Measurements from ENCODE around the gene RAF1. TPM values are rescaled to one million over a fixed set of nuclear protein-coding genes. Genes with fewer than 3 reads are reported as not detected.
"Not testable (repeated sequence)": the region's sequence is repeated elsewhere in the genome, so short reads cannot be mapped to it uniquely, and the experiment has no call there.

RAF1 gene
- total RNA-seq, 1 donor from 2014 or later = 91.0 TPM

DNA sequence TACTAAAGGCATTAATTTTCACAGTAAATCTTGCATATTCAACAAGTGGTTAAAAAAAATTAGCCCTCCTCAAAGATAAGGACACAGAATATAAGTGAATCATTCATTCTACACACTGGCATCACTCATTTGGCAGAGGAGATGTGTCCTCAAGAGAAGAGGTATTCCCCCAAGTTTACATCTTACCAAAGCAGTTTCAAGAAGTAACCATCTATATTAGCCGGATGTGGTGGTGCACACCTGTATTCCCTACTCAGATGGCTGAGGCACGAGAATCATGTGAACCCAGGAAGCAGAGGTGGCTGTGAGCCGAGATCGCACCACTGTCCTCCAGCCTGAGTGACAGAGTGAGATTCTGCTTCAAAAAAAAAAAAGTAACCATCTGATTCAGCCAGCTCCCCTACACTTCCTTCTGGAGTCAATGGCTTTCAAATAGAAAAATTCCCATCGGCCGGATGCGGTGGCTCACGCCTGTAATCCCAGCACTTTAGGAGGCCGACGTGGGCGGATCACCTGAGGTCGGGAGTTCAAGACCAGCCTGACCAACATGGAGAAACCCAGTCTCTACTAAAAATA lies 15.4 kb downstream of the RAF1 start:
- no peak overlapping the region for H3K27ac Mint-ChIP-seq
- H3K4me1 Mint-ChIP-seq (ENCODE audit: low read depth) = peaks cover 18% of the 10 kb centered on the region
- no peak for DNase-seq (ENCODE audit: low spot score)
- peaks cover 1% of the 10 kb centered on the region for H3K36me3 Mint-ChIP-seq (ENCODE audit: low read depth)
- no peak overlapping the region for H3K4me3 Mint-ChIP-seq
- no peaks in the 10 kb centered on the region for H3K27me3 Mint-ChIP-seq (ENCODE audit: insufficient read depth)
- intact Hi-C loops (cut with micrococcal nuclease) = no loop called here
- H3K9me3 Mint-ChIP-seq = no peaks in the 10 kb centered on the region

DNA sequence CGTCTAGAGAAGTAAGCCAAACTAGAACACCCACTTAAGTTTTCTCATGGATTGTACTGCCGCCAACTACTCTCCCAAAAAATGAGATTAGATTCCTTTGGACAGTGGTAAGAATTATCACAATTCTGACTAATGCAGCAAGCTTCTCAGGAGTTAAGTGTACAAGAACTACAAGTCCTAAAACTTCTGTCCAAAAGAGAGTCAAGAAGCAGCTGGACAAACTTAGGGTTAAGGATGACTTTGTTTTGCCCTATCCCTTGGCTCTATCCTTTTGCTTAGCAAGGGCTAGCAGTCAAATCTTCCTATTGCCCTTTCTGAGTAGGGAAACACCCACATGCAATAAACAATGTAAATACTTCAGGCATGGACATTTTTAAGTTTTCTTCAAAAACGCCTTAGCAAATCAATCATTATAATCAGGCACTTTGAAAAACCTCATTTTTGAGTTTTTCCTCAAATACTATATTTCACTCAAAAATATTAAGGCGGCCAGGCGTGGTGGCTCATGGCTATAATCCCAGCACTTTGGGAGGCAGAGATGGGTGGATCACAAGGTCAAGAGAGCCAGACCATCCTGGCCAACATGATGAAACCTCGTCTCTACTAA lies 19.5 kb downstream of the RAF1 start:
- intact Hi-C loops (cut with micrococcal nuclease) = no loop called here
- peaks cover 13% of the 10 kb centered on the region for H3K4me1 Mint-ChIP-seq (ENCODE audit: low read depth)
- no peak overlapping the region for H3K27ac Mint-ChIP-seq
- DNase-seq (ENCODE audit: low spot score) = no peak
- H3K27me3 Mint-ChIP-seq (ENCODE audit: insufficient read depth) = no peaks in the 10 kb centered on the region
- H3K9me3 Mint-ChIP-seq = no peaks in the 10 kb centered on the region
- H3K36me3 Mint-ChIP-seq (ENCODE audit: low read depth) = peaks cover 9% of the 10 kb centered on the region
- H3K4me3 Mint-ChIP-seq = no peak overlapping the region

DNA sequence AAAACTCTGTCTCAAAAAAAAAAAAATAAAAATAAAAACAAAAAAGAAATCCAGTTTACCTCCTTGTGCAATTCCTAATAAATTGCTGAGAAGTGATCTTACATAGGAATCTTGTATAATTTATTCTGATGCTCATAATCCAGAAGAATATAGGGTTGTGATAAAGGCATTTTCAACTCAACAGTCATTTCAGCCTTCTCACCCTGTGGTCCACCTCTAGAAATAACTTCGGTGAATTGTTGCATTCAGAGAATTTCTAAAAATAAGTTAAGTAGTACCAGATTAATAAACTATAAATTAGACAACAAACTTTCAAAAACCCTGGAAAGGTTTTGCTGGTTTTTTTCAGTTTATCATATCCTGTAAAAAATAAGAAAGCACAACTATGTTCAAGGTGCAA lies 20.2 kb downstream of the RAF1 start:
- peaks cover 12% of the 10 kb centered on the region for H3K36me3 Mint-ChIP-seq (ENCODE audit: low read depth)
- no peaks in the 10 kb centered on the region for H3K27me3 Mint-ChIP-seq (ENCODE audit: insufficient read depth)
- no peaks in the 10 kb centered on the region for H3K9me3 Mint-ChIP-seq
- H3K4me3 Mint-ChIP-seq = no peak overlapping the region
- intact Hi-C loops (cut with micrococcal nuclease) = no loop called here
- H3K27ac Mint-ChIP-seq = no peak overlapping the region
- no peak for DNase-seq (ENCODE audit: low spot score)
- H3K4me1 Mint-ChIP-seq (ENCODE audit: low read depth) = peaks cover 13% of the 10 kb centered on the region

DNA sequence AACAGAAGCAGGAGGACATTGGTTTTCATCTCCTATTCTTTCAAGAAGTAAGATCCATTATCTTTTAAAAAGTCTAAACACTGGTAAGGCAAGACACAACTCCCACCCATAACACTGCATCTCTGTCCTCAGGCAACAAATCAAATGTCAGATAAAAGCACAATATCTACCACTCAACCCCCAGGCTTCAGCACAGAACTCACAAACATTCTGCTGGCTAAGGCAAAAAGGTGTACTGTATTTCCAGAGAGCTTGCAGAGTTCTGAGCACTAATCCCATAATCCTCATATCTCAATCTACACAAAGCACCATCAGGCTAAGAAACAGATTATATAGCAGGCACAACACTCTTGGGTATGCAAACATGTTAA lies 20.9 kb downstream of the RAF1 start:
- H3K4me3 Mint-ChIP-seq = no peak overlapping the region
- H3K27me3 Mint-ChIP-seq (ENCODE audit: insufficient read depth) = no peaks in the 10 kb centered on the region
- intact Hi-C loops (cut with micrococcal nuclease) = no loop called here
- H3K27ac Mint-ChIP-seq = no peak overlapping the region
- peaks cover 13% of the 10 kb centered on the region for H3K4me1 Mint-ChIP-seq (ENCODE audit: low read depth)
- DNase-seq (ENCODE audit: low spot score) = no peak
- peaks cover 14% of the 10 kb centered on the region for H3K36me3 Mint-ChIP-seq (ENCODE audit: low read depth)
- H3K9me3 Mint-ChIP-seq = no peaks in the 10 kb centered on the region

DNA sequence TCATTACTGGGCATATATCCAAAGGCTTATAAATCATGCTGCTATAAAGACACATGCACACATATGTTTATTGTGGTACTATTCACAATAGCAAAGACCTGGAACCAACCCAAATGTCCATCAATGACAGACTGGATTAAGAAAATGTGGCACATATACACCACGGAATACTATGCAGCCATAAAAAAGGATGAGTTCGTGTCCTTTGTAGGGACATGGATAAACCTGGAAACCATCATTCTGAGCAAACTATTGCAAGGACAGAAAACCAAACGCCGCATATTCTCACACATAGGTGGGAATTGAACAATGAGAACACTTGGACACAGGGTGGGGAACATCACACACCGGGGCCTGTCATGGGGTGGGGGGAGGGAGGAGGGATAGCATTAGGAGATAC lies 23.1 kb downstream of the RAF1 start:
- H3K9me3 Mint-ChIP-seq; H3K4me1 Mint-ChIP-seq (ENCODE audit: low read depth); H3K27ac Mint-ChIP-seq; intact Hi-C loops (cut with micrococcal nuclease); H3K4me3 Mint-ChIP-seq; DNase-seq (ENCODE audit: low spot score); H3K27me3 Mint-ChIP-seq (ENCODE audit: insufficient read depth): not testable (repeated sequence)
- H3K36me3 Mint-ChIP-seq (ENCODE audit: low read depth) = peaks cover 14% of the 10 kb centered on the region

DNA sequence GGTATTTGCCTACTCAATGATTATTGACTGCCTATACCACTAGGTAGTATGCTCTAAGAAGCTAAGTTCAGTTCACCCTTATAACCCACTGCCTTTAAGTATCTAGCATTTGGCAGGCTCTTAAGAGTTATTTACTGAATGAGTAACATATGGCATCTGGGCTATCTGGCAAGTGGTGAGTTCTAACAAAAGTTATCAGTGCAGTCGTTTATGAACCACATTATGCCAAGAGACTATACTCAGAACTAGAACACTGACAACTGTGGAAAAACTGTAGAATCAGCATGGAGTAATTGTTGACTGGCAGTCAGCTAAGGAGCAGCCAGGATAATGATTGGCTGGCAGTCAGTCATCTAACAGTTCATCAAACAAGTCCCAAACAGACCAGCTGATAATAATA lies 25.8 kb downstream of the RAF1 start:
- intact Hi-C loops (cut with micrococcal nuclease) = no loop called here
- H3K4me3 Mint-ChIP-seq = no peak overlapping the region
- no peaks in the 10 kb centered on the region for H3K9me3 Mint-ChIP-seq
- no peak for DNase-seq (ENCODE audit: low spot score)
- H3K4me1 Mint-ChIP-seq (ENCODE audit: low read depth) = peaks cover 5% of the 10 kb centered on the region
- peaks cover 17% of the 10 kb centered on the region for H3K36me3 Mint-ChIP-seq (ENCODE audit: low read depth)
- no peaks in the 10 kb centered on the region for H3K27me3 Mint-ChIP-seq (ENCODE audit: insufficient read depth)
- no peak overlapping the region for H3K27ac Mint-ChIP-seq

DNA sequence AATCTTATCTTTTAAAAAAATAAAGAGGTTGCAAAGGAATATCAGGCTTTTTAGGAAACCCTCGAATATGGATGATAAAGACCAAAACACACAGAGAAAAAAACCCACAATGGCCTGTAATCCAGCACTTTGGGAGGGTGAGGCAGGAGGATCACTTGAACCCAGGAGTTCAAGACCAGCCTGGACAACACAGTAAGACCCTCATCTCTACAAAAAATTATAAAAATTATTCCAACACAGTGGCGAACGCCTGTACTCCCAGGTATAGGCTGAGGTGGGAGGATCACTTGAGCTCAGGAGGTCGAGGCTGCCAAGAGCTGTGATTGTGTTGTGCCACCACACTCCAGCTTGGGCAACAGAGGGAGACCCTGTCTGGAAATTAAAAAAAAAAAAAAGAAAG lies 30.8 kb downstream of the RAF1 start:
- Mint-ChIP-seq H3K9me3 (no peaks in the 10 kb centered on the region), H3K4me1 (ENCODE audit: low read depth) (peaks cover 15% of the 10 kb centered on the region), H3K27ac (no peak overlapping the region), H3K4me3 (no peak overlapping the region), H3K36me3 (ENCODE audit: low read depth) (peaks cover 8% of the 10 kb centered on the region), H3K27me3 (ENCODE audit: insufficient read depth) (no peaks in the 10 kb centered on the region)
- intact Hi-C loops (cut with micrococcal nuclease) = no loop called here
- no peak for DNase-seq (ENCODE audit: low spot score)

DNA sequence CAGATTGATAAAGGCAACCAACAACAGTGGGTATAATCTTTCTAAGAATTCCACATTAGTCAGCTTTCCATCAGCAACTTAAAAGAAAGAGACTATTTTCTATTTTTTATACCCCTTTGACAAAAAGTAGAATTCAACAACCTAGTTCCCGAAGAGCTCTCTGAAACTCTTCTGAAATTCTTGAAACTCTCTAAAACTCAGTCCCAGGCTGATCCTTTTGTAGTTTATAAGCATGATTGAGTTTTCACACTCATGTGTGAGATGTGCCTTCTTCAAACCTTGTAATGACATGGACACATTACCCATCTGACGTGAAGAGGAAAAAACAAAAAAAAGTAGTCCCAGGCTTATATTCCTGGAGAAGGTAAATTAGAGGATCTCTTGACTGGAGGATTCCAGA lies 31.4 kb downstream of the RAF1 start:
- Mint-ChIP-seq H3K4me3 (no peak overlapping the region), H3K27me3 (ENCODE audit: insufficient read depth) (no peaks in the 10 kb centered on the region), H3K36me3 (ENCODE audit: low read depth) (peaks cover 6% of the 10 kb centered on the region), H3K9me3 (no peaks in the 10 kb centered on the region), H3K27ac (no peak overlapping the region), H3K4me1 (ENCODE audit: low read depth) (peaks cover 15% of the 10 kb centered on the region)
- no peak for DNase-seq (ENCODE audit: low spot score)
- intact Hi-C loops (cut with micrococcal nuclease) = no loop called here

DNA sequence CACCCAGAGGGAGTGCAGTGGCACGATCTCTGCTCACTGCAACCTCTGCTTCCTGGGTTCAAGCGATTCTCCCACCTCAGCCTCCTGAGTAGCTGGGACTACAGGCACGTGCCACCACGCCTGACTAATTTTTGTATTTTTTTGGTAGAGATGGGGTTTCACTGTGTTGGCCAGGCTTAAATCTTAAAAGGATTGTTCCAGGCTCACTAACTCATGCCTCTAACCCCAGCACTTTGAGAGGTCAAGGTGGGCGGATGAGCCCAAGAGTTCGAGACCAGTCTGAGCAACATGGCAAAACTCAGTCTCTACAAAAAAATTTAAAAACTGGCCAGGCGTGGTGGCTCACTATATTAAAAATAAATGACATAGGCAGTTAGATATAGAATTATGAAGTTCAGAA lies 33.1 kb downstream of the RAF1 start:
- H3K27ac Mint-ChIP-seq; DNase-seq (ENCODE audit: low spot score); H3K27me3 Mint-ChIP-seq (ENCODE audit: insufficient read depth); H3K9me3 Mint-ChIP-seq; intact Hi-C loops (cut with micrococcal nuclease); H3K4me3 Mint-ChIP-seq; H3K36me3 Mint-ChIP-seq (ENCODE audit: low read depth): not testable (repeated sequence)
- H3K4me1 Mint-ChIP-seq (ENCODE audit: low read depth) = peaks cover 22% of the 10 kb centered on the region

DNA sequence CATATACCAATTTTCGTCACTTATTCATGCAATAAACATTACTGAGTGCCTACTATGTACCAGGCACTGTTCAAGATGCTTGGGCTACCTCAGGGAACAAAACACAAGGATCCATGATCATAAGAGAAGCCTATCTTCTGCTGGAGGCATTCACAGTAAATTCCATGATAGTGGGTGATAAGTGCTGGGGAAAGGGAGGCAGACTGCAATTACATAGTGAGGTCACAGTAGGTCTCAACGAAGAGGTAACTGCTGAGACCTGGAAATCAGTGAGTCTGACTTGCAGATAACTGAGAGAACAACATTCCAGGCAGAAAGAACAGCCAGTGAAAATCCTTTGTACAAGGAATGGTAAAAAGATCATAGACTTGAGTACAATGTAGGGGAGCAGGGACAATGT lies 33.6 kb downstream of the RAF1 start:
- Mint-ChIP-seq H3K27ac (no peak overlapping the region), H3K4me3 (no peak overlapping the region), H3K4me1 (ENCODE audit: low read depth) (peaks cover 27% of the 10 kb centered on the region), H3K9me3 (no peaks in the 10 kb centered on the region), H3K27me3 (ENCODE audit: insufficient read depth) (no peaks in the 10 kb centered on the region), H3K36me3 (ENCODE audit: low read depth) (peaks cover 6% of the 10 kb centered on the region)
- no peak for DNase-seq (ENCODE audit: low spot score)
- intact Hi-C loops (cut with micrococcal nuclease) = no loop called here

DNA sequence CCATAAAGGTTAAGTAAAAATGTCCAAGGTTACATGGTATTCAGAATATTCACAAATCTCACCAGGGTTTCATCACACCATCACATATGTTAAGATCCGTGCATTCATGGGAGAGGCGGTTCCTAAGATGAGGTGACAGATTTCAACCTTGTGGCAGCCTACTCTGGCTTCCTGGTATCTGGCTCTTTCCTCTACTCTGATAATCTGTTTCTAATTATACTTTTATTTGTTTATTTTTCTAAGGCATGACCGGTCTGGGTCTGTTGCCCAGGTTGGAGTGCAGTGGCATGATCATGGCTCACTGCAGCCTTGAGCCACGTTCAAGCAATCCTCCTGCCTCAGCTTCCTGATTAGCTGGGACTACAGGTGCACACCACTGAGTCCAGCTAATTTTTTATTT lies 34.4 kb downstream of the RAF1 start:
- Mint-ChIP-seq H3K9me3 (no peaks in the 10 kb centered on the region), H3K27ac (no peak overlapping the region), H3K36me3 (ENCODE audit: low read depth) (peaks cover 6% of the 10 kb centered on the region), H3K4me1 (ENCODE audit: low read depth) (peaks cover 30% of the 10 kb centered on the region), H3K4me3 (no peak overlapping the region), H3K27me3 (ENCODE audit: insufficient read depth) (no peaks in the 10 kb centered on the region)
- intact Hi-C loops (cut with micrococcal nuclease) = loop anchor here (5.0 kb wide), 1 partner anchor 33 kb away; the partner anchor contains the start of gene RAF1
- no peak for DNase-seq (ENCODE audit: low spot score)

DNA sequence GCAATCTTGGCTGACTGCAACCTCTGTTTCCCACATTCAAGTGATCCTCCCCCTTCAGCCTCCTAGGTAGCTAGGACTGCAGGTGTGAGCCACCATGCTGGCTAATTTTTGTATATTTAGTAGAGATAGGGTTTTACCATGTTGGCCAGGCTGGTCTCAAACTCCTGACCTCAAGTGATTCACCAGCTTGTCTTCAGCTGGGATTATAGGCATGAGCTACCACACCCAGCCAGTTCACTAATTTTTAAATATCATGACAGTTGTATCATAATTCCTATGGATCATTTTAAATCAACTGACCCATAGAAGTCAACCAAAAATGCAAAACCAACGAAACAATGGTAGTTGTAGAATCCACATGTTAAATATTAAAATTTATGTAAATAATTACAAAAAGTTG lies 35.1 kb downstream of the RAF1 start:
- no peak overlapping the region for H3K27ac Mint-ChIP-seq
- H3K9me3 Mint-ChIP-seq = no peaks in the 10 kb centered on the region
- DNase-seq (ENCODE audit: low spot score) = no peak
- intact Hi-C loops (cut with micrococcal nuclease) = loop anchor here (5.0 kb wide), 1 partner anchor 33 kb away; the partner anchor contains the start of gene RAF1
- H3K27me3 Mint-ChIP-seq (ENCODE audit: insufficient read depth) = no peaks in the 10 kb centered on the region
- peaks cover 6% of the 10 kb centered on the region for H3K36me3 Mint-ChIP-seq (ENCODE audit: low read depth)
- H3K4me3 Mint-ChIP-seq = no peak overlapping the region
- peaks cover 30% of the 10 kb centered on the region for H3K4me1 Mint-ChIP-seq (ENCODE audit: low read depth)

DNA sequence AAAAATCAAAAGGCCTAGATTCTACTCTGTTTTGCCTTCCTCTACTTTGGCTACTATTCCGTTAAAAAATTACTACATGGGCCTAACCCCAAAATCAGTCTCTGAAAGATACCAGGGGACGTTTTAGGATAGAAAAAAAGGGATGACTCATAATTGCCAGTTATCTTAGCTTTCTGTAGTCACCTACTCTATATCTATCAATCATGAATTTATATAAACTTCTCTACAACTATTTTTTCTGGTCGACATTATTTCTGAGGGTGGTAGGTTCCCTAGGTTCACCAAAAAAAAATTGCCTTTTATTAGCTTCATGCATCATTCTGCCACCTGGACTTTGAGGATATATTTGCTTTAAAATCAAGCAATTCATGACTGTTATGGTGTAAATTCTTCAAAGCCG lies 36.5 kb downstream of the RAF1 start:
- no peak for DNase-seq (ENCODE audit: low spot score)
- H3K27me3 Mint-ChIP-seq (ENCODE audit: insufficient read depth) = no peaks in the 10 kb centered on the region
- peaks cover 32% of the 10 kb centered on the region for H3K4me1 Mint-ChIP-seq (ENCODE audit: low read depth)
- peaks cover 3% of the 10 kb centered on the region for H3K36me3 Mint-ChIP-seq (ENCODE audit: low read depth)
- no peak overlapping the region for H3K4me3 Mint-ChIP-seq
- H3K27ac Mint-ChIP-seq = no peak overlapping the region
- no peaks in the 10 kb centered on the region for H3K9me3 Mint-ChIP-seq
- intact Hi-C loops (cut with micrococcal nuclease) = loop anchor here (5.0 kb wide), 1 partner anchor 35 kb away; the partner anchor contains the start of gene RAF1

DNA sequence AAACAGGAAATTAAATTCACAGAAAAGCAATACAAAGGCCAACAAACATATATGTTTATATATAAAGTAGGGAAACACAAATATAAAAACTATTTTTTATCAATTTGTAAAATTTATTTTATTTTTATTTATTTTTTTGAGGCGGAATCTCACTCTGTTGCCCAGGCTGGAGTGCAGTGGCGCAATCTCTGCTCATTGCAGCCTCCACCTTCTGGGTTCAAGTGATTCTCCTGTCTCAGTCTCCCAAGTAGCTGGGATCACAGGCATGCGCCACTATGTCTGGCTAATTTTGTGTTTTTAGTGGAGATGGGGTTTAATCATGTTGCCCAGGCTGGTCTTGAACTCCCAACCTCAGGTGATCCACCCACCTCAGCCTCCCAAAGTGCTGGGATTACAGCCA lies 39.0 kb downstream of the RAF1 start:
- H3K27ac Mint-ChIP-seq; H3K9me3 Mint-ChIP-seq; H3K27me3 Mint-ChIP-seq (ENCODE audit: insufficient read depth); H3K36me3 Mint-ChIP-seq (ENCODE audit: low read depth); DNase-seq (ENCODE audit: low spot score); H3K4me3 Mint-ChIP-seq: not testable (repeated sequence)
- intact Hi-C loops (cut with micrococcal nuclease) = loop anchor here (5.0 kb wide), 1 partner anchor 37 kb away; the partner anchor contains the start of gene RAF1
- H3K4me1 Mint-ChIP-seq (ENCODE audit: low read depth) = peaks cover 35% of the 10 kb centered on the region

Measured in activated T-helper 1 cell treated with anti-CD3 and anti-CD28 coated beads, Interleukin-12 subunit alpha, Interleukin-12 subunit beta, Interleukin-2, Interleukin-4 antibody, amounts not matched to agents 30 ng/mL and 10 ng/mL and 1 ng/mL, durations not matched to agents 14 hours and 24 hours and 36 hours (primary cell).